ENCODE data around the gene MKI67. TPM values are rescaled to one million over a fixed set of nuclear protein-coding genes. Genes with fewer than 3 reads are reported as not detected.

Gene MKI67
- polyA plus RNA-seq, 2 of the 4 experiments (the other 2 are of a cell fraction), result 33.8 to 51.7 TPM

DNA sequence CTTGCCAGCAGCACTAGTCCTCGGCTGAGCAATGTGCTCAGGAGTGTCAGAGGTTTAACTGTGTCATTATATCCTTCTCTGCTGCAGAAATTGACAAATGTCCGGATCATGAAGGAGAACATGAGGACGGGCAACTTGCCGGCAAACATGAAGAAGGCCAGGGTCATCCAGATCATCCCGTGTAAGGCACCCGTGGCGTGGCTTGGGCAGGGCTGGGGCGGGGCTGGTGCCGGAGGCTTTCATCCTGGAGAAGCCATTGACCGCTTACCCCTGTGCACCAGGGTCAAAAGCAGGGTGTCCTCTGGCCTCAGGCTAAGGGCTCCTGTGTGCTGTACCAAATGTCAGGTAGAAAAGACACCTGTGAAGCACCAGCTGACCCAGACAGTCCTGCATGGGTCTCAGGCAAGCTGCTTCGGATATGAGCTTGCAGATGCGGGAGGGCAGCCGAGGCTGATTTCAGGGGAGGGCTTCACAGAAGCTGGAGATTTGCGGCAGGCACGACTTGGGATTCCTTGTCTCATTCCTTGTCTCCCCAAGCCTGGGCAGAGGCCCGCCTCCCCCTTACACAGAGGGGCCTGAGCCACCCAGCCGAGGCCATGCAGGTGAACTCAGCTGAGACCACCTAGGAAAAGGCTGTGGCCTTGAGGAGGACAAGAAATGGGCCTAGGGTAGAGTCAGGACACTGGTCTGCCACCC lies 55.4 kb downstream of the MKI67 start:
- H3K4me1 ChIP-seq, result no peaks in the 10 kb centered on the region
- WGBS (ENCODE audit: missing lambda C conversion rate), result 63% methylated on average over 15 of the region's 17 CpGs
- TF ChIP-seq KDM5A (IDR thresholded peaks at IDR 0.05) (no peak), RNF2 (IDR thresholded peaks at IDR 0.05; ENCODE audit: borderline replicate concordance, low read depth) (no peak), FOSL2 (IDR thresholded peaks at IDR 0.05) (no peak), FOSL2 (CRISPR knock-in tag; IDR thresholded peaks at IDR 0.05) (no peak), ESRRA (IDR thresholded peaks at IDR 0.05; ENCODE audit: borderline replicate concordance, low read length) (no peak), JUNB (IDR thresholded peaks at IDR 0.05) (no peak), CBX2 (IDR thresholded peaks at IDR 0.05; ENCODE audit: borderline replicate concordance, low read depth) (no peak), NFE2L2 (conservative IDR thresholded peaks at IDR 0.05; ENCODE audit: low read length) (no peak), HOXB13 (CRISPR knock-in tag; IDR thresholded peaks at IDR 0.05; ENCODE audit: low read depth) (no peak), HDAC2 (IDR thresholded peaks at IDR 0.05) (no peak), POLR2A (IDR thresholded peaks at IDR 0.05; ENCODE audit: low read length) (no peak), SMC3 (IDR thresholded peaks at IDR 0.05) (no peak), GATA3 (IDR thresholded peaks at IDR 0.05; ENCODE audit: borderline replicate concordance) (no peak), ZC3H11A (IDR thresholded peaks at IDR 0.05) (no peak), HES2 (IDR thresholded peaks at IDR 0.05) (no peak), MAZ (IDR thresholded peaks at IDR 0.05; ENCODE audit: borderline replicate concordance, low read depth, low read length) (no peak), TFCP2L1 (CRISPR knock-in tag; IDR thresholded peaks at IDR 0.05) (no peak), RARB (CRISPR knock-in tag; IDR thresholded peaks at IDR 0.05) (no peak), POLR2AphosphoS2 (conservative IDR thresholded peaks at IDR 0.05; ENCODE audit: low read length) (no peak), BHLHE40 (IDR thresholded peaks at IDR 0.05; ENCODE audit: low read depth, low read length) (no peak)
- TF ChIP-seq, protein P1, sequence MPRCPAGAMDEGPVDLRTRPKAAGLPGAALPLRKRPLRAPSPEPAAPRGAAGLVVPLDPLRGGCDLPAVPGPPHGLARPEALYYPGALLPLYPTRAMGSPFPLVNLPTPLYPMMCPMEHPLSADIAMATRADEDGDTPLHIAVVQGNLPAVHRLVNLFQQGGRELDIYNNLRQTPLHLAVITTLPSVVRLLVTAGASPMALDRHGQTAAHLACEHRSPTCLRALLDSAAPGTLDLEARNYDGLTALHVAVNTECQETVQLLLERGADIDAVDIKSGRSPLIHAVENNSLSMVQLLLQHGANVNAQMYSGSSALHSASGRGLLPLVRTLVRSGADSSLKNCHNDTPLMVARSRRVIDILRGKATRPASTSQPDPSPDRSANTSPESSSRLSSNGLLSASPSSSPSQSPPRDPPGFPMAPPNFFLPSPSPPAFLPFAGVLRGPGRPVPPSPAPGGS (IDR thresholded peaks at IDR 0.05), result no peak
- no peak for ATAC-seq
- no peak for DNase-seq (ENCODE audit: low read depth in 1 of 2, low spot score in 1 of 2)
- H3K4me3 ChIP-seq, result no peak overlapping the region
- no peak overlapping the region for H3K4me2 ChIP-seq
- ChIA-PET POLR2A (no interaction called here), CTCF (interaction anchor here (0.6 to 7.0 kb wide), 16 partner anchors 9 to 355 kb away, joined by 3 to 89 read pairs (median 6); partner anchors contain the start of gene PTPRE)
- no peaks in the 10 kb centered on the region for H3K9me3 ChIP-seq
- FAIRE-seq, result no peak
- no peak overlapping the region for H3K27ac ChIP-seq

- no peak for FAIRE-seq
- ATAC-seq, result no peak; a peak in 1 of 6 replicates
- 65% methylated on average over 10 of the region's 10 CpGs for WGBS (ENCODE audit: missing lambda C conversion rate)
- no peak for DNase-seq (ENCODE audit: low read depth in 1 of 2, low spot score in 1 of 2)
- ChIA-PET CTCF (interaction anchor here (0.9 to 7.0 kb wide), 18 partner anchors 11 to 358 kb away, joined by 3 to 89 read pairs (median 10); partner anchors contain the start of gene PTPRE), POLR2A (no interaction called here)
- Histone ChIP-seq H3K4me1 (no peaks in the 10 kb centered on the region), H3K27ac (no peak overlapping the region), H3K4me3 (no peak overlapping the region), H3K9me3 (no peaks in the 10 kb centered on the region), H3K4me2 (no peak overlapping the region)
- no peak for TF ChIP-seq EHMT2 (IDR thresholded peaks at IDR 0.05; ENCODE audit: low read depth)
These were observed 56.1 kb downstream of the MKI67 start for GRCh38 chr10:128070161-128070560.

DNA sequence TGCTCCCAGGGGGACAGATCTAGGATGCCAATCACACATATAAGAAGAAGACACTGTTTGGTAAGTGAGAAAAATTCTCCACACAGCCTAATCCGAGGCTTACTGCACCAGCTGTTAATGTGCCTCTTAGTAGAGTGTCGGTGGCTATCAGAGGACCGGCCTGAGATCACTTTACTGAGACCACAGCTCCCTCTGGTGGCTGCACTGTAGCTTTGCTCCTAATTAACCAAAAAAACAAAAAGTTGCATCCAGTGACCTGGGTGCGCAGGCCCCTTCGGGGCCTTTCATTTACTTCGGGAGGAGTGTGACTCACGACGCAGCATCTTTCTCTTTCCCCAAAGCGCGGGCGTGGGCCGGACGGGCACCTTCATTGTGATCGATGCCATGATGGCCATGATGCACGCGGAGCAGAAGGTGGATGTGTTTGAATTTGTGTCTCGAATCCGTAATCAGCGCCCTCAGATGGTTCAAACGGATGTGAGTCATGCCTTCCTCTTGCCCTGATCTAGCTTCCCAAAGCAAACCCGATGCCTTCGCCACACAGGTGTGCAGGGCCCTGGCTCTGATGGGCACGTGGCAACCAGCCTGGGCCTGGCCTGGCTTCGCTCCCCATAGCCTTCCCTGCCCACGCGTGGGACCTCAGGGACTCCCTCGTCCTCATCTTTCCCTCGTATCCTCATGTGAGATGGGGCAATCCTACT lies 56.7 kb downstream of the MKI67 start:
- POLR2A ChIA-PET, result interaction anchor here (0.7 kb wide), 1 partner anchor 163 kb away, joined by 3 read pairs; the partner anchor contains the start of gene PTPRE
- H3K4me3 ChIP-seq, result no peak overlapping the region
- peak overlapping the region; percentile 63 for H3K4me2 ChIP-seq
- CTCF ChIA-PET, result interaction anchor here (0.6 to 7.0 kb wide), 48 partner anchors 11 to 391 kb away, joined by 3 to 89 read pairs (median 4); partner anchors contain the start of gene PTPRE
- DNase-seq (ENCODE audit: low read depth in 1 of 2, low spot score in 1 of 2) (peak; percentile 70), FAIRE-seq (peak; percentile 78), ATAC-seq (peak; percentile 72 to 91)
- no peaks in the 10 kb centered on the region for H3K4me1 ChIP-seq
- H3K27ac ChIP-seq, result no peak overlapping the region
- WGBS (ENCODE audit: missing lambda C conversion rate), result 29% methylated on average over 28 of the region's 28 CpGs
- H3K9me3 ChIP-seq, result no peaks in the 10 kb centered on the region
- peak; percentile 89 for TF ChIP-seq CTCF (IDR thresholded peaks at IDR 0.05)
- peak; percentile 86 to 89 for TF ChIP-seq RAD21 (conservative IDR thresholded peaks at IDR 0.05 in 1 of 2, IDR thresholded peaks at IDR 0.05 in 1 of 2)
- peak; percentile 84 for TF ChIP-seq SMC3 (IDR thresholded peaks at IDR 0.05)
- TF ChIP-seq HDAC2 (IDR thresholded peaks at IDR 0.05), result no peak
- TF ChIP-seq TP53 (CRISPR knock-in tag; IDR thresholded peaks at IDR 0.05), result no peak
- TF ChIP-seq REST (IDR thresholded peaks at IDR 0.05), result no peak
- no peak for TF ChIP-seq HOXB5 (CRISPR knock-in tag; IDR thresholded peaks at IDR 0.05)
